HG03575 (cell line): ENCODE measurements around the gene ZNF444.
"Not testable (repeated sequence)": the region's sequence is repeated elsewhere in the genome, so short reads cannot be mapped to it uniquely, and the experiment has no call there.

Experiments
- ATAC-seq: cut with Tn5 transposase; IDR thresholded peaks from one replicate; pipeline ENCODE4 v1.9.1; 2021; ENCODE audit not compliant: unreplicated experiment, insufficient number of reproducible peaks, low FRiP score; ENCODE audit errors: extremely low read depth

Gene ZNF444

GRCh38 chr19:56140583-56141416 lies at the start of gene ZNF444:
TSS of gene ZNF444 (plus strand) at chr19:56141287. CDS start at chr19:56146912, 5,625 bp downstream.
- peak; percentile 69 for ATAC-seq

- no peak for ATAC-seq
These were observed 49.1 kb upstream of the ZNF444 start for GRCh38 chr19:56091751-56092546.

GRCh38 chr19:56092685-56093631 lies 48.1 kb upstream of the ZNF444 start:
- no peak for ATAC-seq

- no peak for ATAC-seq
These were observed 46.6 kb upstream of the ZNF444 start for GRCh38 chr19:56094449-56094848.

- ATAC-seq, result no peak
These were observed 44.4 kb upstream of the ZNF444 start for GRCh38 chr19:56096665-56097064.

- no peak for ATAC-seq
These were observed 43.8 kb upstream of the ZNF444 start for GRCh38 chr19:56097306-56097705.

- no peak for ATAC-seq
These were observed 43.3 kb upstream of the ZNF444 start for GRCh38 chr19:56097776-56098175.

- not testable (repeated sequence) for ATAC-seq
These were observed 42.9 kb upstream of the ZNF444 start for GRCh38 chr19:56098237-56098636.

GRCh38 chr19:56098731-56099568 lies 42.1 kb upstream of the ZNF444 start:
- ATAC-seq, result no peak

- ATAC-seq, result no peak
These were observed 41.2 kb upstream of the ZNF444 start for GRCh38 chr19:56099638-56100539.

- no peak for ATAC-seq
These were observed 40.0 kb upstream of the ZNF444 start for GRCh38 chr19:56101095-56101494.

- ATAC-seq, result no peak
These were observed 39.1 kb upstream of the ZNF444 start for GRCh38 chr19:56101746-56102535.

- no peak for ATAC-seq
These were observed 38.0 kb upstream of the ZNF444 start for GRCh38 chr19:56103027-56103614.

- no peak for ATAC-seq
These were observed 36.7 kb upstream of the ZNF444 start for GRCh38 chr19:56104423-56104822.

GRCh38 chr19:56105090-56105701 lies 35.9 kb upstream of the ZNF444 start:
- ATAC-seq, result no peak
